Smooth muscle cell (in vitro differentiated cells): ENCODE results near the gene BBS2. TPM values are rescaled to one million over a fixed set of nuclear protein-coding genes. Genes with fewer than 3 reads are reported as not detected.

Experiments used
- DNase-seq: peaks from one replicate; lab custom pipeline; 2025; ENCODE audit not compliant: unreplicated experiment; lab: John Stamatoyannopoulos, UW
- H2AFZ ChIP-seq: fragments of 200-600 bp; sonication (generic); 2 replicates; pipeline ENCODE4 v1.6.0; 2016; ENCODE audit warnings: antibody characterized with exemption, low read depth, mild to moderate bottlenecking
- H3F3A ChIP-seq: fragments of 200-600 bp; sonication (generic); 2 replicates; pipeline ENCODE4 v1.6.0; 2017; ENCODE audit warnings: antibody characterized with exemption, low read depth
- H3K27ac ChIP-seq: fragments of 200-600 bp; sonication (generic); 2 replicates; pipeline ENCODE4 v1.5.1; 2016; ENCODE audit warnings: low read depth, mild to moderate bottlenecking
- H3K27me3 ChIP-seq: fragments of 200-600 bp; sonication (generic); 2 replicates; pipeline ENCODE4 v1.6.1; 2016; ENCODE audit warnings: low read depth, mild to moderate bottlenecking
- H3K36me3 ChIP-seq: fragments of 200-600 bp; sonication (generic); 2 replicates; pipeline ENCODE4 v1.5.1; 2016; ENCODE audit warnings: low read depth
- H3K4me1 ChIP-seq: fragments of 200-600 bp; sonication (generic); 2 replicates; pipeline ENCODE4 v1.5.1; 2016; ENCODE audit warnings: low read depth
- H3K4me2 ChIP-seq: fragments of 200-600 bp; sonication (generic); 2 replicates; pipeline ENCODE4 v1.6.0; 2016; ENCODE audit warnings: mild to moderate bottlenecking
- H3K4me3 ChIP-seq: fragments of 200-600 bp; sonication (generic); 2 replicates; pipeline ENCODE4 v1.5.1; 2016; ENCODE audit warnings: mild to moderate bottlenecking
- H3K79me2 ChIP-seq: fragments of 200-600 bp; sonication (generic); 2 replicates; pipeline ENCODE4 v1.6.0; 2016; ENCODE audit warnings: low read depth, mild to moderate bottlenecking
- H3K9ac ChIP-seq: fragments of 200-600 bp; sonication (generic); 2 replicates; pipeline ENCODE4 v1.6.0; 2016; ENCODE audit warnings: low read depth
- H3K9me3 ChIP-seq: fragments of 200-600 bp; sonication (generic); replicated peaks from 2 replicates; pipeline ENCODE4 v1.5.1; 2016; ENCODE audit warnings: low read depth
- H4K20me1 ChIP-seq: fragments of 200-600 bp; sonication (generic); 2 replicates; pipeline ENCODE4 v1.6.0; 2016; ENCODE audit warnings: low read depth
- WGBS: methylation state at CpG from one replicate; pipeline ENCODE4 v1.1.7; 2016; ENCODE audit warnings: low lambda C conversion rate; 5-methylcytosine and 5-hydroxymethylcytosine counted together
- polyA plus RNA-seq: library from polyadenylated mRNA; unstranded; fragments of >200 nt; fragmentation: Nextera tagmentation; extraction: Ambion mirVana; gene quantifications from 2 replicates; pipeline ENCODE4 v1.2.1, GENCODE V29; 2016
- total RNA-seq: library from RNA; depleted of rRNA; stranded (reverse); fragments of >200 nt; gene quantifications from 2 replicates; pipeline ENCODE4 v1.2.3, GENCODE V29; 2014
- TF ChIP-seq, protein P1 (sequence below): fragments of 200-600 bp; sonication (generic); IDR thresholded peaks from 2 replicates; pipeline ENCODE4 v1.5.1; 2017; ENCODE audit warnings: borderline replicate concordance, mild to moderate bottlenecking, antibody characterized with exemption; ENCODE audit not compliant: insufficient read depth, poor library complexity, severe bottlenecking

The BBS2 gene
- total and polyA plus RNA-seq, 2 experiments from 2014 or later: 20.4 to 33.2 TPM

DNA sequence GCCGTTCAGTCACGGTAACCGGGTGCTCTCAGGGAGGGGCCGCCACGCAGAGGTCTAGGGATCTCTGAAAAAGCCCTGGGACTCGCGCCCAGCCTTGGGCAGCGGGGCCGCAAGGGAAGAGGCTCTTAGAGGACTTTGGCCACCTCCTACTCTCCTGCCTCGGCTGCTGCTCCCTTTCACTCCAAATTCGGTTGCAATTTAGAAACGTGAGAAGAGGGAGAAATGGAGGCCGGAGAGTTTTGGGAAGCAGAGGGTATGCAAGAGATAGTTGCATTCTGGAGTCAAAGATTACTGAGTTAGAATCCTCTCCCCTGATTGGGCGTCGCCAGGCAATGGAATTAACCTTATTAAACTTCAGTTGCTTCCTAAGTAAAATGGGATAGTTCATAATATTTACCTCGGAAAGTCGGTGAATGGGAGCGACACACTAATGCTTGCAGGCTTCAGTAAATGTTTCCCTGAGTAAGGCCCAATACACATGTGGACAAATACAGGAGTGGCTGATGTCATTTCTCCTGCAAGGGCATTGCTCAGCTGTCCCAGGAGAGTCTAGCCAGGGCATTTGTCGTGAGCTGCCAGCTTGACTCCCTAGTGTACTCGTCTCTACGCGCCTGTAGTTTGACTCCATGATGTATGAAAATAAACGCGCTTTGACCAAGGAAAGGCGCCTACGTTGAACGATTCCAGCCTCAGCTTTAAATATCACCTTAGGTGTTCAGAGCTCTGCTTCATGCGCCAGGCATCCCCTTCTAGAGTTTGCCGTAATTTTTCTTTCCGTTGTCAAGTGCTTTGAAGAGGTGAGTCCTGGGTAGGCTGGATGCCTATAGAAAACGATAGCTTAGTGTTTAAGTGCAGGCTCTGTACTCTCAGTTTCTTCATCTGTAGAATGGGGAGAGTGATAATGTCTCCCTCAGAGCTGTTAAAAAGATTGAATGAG, 67.8 kb downstream of the BBS2 start:
- peak overlapping the region; percentile 88 for H2AFZ ChIP-seq
- TF ChIP-seq, protein P1, sequence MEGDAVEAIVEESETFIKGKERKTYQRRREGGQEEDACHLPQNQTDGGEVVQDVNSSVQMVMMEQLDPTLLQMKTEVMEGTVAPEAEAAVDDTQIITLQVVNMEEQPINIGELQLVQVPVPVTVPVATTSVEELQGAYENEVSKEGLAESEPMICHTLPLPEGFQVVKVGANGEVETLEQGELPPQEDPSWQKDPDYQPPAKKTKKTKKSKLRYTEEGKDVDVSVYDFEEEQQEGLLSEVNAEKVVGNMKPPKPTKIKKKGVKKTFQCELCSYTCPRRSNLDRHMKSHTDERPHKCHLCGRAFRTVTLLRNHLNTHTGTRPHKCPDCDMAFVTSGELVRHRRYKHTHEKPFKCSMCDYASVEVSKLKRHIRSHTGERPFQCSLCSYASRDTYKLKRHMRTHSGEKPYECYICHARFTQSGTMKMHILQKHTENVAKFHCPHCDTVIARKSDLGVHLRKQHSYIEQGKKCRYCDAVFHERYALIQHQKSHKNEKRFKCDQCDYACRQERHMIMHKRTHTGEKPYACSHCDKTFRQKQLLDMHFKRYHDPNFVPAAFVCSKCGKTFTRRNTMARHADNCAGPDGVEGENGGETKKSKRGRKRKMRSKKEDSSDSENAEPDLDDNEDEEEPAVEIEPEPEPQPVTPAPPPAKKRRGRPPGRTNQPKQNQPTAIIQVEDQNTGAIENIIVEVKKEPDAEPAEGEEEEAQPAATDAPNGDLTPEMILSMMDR: no peak
- H3K4me3 ChIP-seq: peak overlapping the region; percentile 92
- H3K4me2 ChIP-seq: peak overlapping the region; percentile 87
- peaks cover 10% of the 10 kb centered on the region for H3F3A ChIP-seq
- H3K27me3 ChIP-seq: no peaks in the 10 kb centered on the region
- peak overlapping the region; percentile 82 for H3K27ac ChIP-seq
- H3K9me3 ChIP-seq: no peaks in the 10 kb centered on the region
- 8% methylated on average over 31 of the region's 31 CpGs for WGBS
- H3K36me3 ChIP-seq: peaks cover 22% of the 10 kb centered on the region
- H3K79me2 ChIP-seq: peaks cover 65% of the 10 kb centered on the region
- peak overlapping the region; percentile 66 for H3K9ac ChIP-seq
- peaks cover 47% of the 10 kb centered on the region for H4K20me1 ChIP-seq
- peaks cover 29% of the 10 kb centered on the region for H3K4me1 ChIP-seq
- no peak for DNase-seq

DNA sequence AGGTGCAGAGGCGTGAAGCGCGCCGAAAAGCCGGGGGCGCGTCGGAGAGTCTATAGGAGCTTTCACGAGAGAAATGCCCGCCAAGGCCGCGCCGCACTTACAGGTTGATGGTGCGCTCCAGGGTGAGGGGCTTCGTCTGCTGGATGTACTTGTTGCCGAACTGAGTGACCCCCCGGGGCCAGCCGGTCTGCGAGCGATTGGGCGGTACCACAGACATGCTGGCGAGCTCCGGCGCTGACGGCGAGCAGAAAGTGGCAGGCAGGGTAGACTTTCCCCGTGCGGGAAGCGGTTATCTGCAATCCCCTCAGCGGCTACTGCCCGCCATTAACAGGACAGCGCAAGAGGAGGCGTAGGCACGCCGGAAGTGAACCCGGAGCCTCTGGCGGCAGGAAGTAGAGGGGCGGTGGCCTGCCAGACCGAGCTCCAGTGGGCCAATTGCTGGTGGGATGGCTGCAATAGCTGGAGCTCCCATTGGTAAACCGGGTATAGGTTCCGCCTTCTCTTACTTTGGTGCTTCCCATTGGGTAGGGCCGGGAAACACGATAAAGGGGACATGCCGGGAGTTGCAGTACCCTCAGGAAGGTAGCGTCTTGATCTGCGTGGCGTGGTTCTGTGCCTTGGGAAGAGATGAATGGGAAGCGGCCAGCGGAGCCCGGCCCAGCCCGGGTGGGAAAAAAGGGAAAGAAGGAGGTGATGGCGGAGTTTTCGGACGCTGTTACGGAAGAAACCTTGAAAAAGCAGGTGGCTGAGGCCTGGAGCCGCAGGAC, 68.7 kb downstream of the BBS2 start, which contains the start of the genes NUDT21 and OGFOD1:
TSS of gene NUDT21 (minus strand) at position 347 of the 767 bp plus-strand sequence. CDS start at position 217, 130 bp downstream.
TSS of gene OGFOD1 (plus strand) at position 569 of the 767 bp plus-strand sequence. CDS start at position 628, 59 bp downstream.
- WGBS: under 1% methylated on average over 56 of the region's 56 CpGs
- Histone ChIP-seq H3K4me1 (peaks cover 29% of the 10 kb centered on the region), H3K27ac (peak within 1 kb of the TSS; percentile 82), H3K36me3 (peaks cover 13% of the 10 kb centered on the region), H3K4me3 (peak within 1 kb of the TSS; percentile 92), H3F3A (peaks cover 10% of the 10 kb centered on the region), H3K9me3 (no peaks in the 10 kb centered on the region), H3K9ac (peak within 1 kb of the TSS; percentile 87), H2AFZ (peak within 1 kb of the TSS; percentile 89), H3K27me3 (no peaks in the 10 kb centered on the region), H3K4me2 (peak within 1 kb of the TSS; percentile 92), H4K20me1 (peaks cover 54% of the 10 kb centered on the region), H3K79me2 (peaks cover 73% of the 10 kb centered on the region)
- DNase-seq: peak; percentile 64
- TF ChIP-seq, protein P1: no peak

DNA sequence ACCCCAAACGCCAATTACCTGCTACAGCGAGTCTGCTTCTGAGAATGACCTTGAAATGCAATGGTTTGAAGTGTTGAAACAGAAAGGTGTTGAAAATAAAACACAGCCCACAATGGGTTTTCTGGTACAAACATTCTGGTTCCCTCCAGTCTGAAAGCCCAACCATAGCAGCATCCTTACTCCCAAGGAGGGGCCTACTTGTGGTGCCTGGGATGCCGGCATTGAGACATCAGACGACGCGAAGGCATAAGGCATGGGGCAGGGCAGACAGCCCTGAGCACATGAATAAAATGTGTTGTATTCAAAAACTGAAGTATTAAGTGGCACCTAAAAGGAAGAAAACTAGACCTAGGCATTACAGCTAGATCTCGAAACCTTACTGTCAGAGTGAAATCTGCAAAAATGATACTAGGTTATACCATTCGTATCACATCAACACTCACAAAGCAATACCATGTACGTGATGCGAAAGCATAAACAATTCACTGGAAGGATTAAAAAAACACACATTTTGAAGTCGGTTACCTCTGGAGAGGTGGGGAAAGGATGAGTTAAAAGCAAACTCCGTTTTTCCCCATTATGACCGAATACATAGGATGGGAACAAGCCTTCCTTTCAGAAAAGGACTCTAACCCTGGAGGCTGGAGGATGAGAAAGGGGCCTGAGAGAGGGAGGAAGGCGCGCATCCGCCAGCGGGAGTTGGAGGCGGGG, 69.4 kb downstream of the BBS2 start:
- DNase-seq: no peak
- Histone ChIP-seq H3K4me2 (peak overlapping the region; percentile 92), H3K9me3 (no peaks in the 10 kb centered on the region), H3K4me3 (peak overlapping the region; percentile 92), H3F3A (peaks cover 10% of the 10 kb centered on the region), H4K20me1 (peaks cover 61% of the 10 kb centered on the region), H2AFZ (peak overlapping the region; percentile 89), H3K36me3 (peaks cover 6% of the 10 kb centered on the region), H3K27me3 (no peaks in the 10 kb centered on the region), H3K4me1 (peaks cover 29% of the 10 kb centered on the region), H3K27ac (peak overlapping the region; percentile 82), H3K79me2 (peaks cover 79% of the 10 kb centered on the region), H3K9ac (peak overlapping the region; percentile 87)
- TF ChIP-seq, protein P1: no peak
- WGBS: 10% methylated on average over 18 of the region's 18 CpGs
